Heart left ventricle (tissue), 13 donors: Measurements from ENCODE around the gene KLHL4.

Experiments used
- CTCF ChIP-seq, 12 donors: fragments of 200-600 bp; sonication (generic) in 4 of 12; IDR thresholded peaks; one replicate each; pipeline versions ENCODE4 v1.5.0 to v1.8.0; 2018 to 2022; ENCODE audit warnings: antibody characterized with exemption in 12 of 12, mild to moderate bottlenecking in 5 of 12
- POLR2A ChIP-seq, 2 donors: fragments of 450-650 bp; IDR thresholded peaks; one replicate each; pipeline ENCODE4 v1.6.1; 2017; ENCODE audit warnings: antibody characterized with exemption in 2 of 2, mild to moderate bottlenecking in 2 of 2, moderate library complexity in 2 of 2
- donor health status: ischemic (EF 13 %, LVEDD 7.1; RV severe dilation, severe dysfunction).
- donor health status: DM: no; HTN: yes; CAD: no.
- donor health status: DM: no; HTN: no; CAD: no.
- donor health status: ischemic (EF 25% LVEDD 6.9; RV normal size, moderate dysfunction).
- donor health status: ischemic (EF 25% LVEDD 5.7; RV mildly dilated, moderate dysfunction).
- donor health status: ischemic (EF 35%, LVEDD 5.7; RV mildly dilated, moderate dysfunction).
- donor health status: nonischemic (EF 11% LVEDD 7.7; RV severe dilation, severe dysfunction).
- donor health status: DM: yes; HTN: yes; CAD: no.
- donor health status: PGD.
- donor health status: ischemic (EF 29% LVEDD 5.4; RV normal size, mild dysfunction).
- donor health status: nonischemic (EF 23%, LVEDD 6.1; RV moderate dilation, normal function).

DNA sequence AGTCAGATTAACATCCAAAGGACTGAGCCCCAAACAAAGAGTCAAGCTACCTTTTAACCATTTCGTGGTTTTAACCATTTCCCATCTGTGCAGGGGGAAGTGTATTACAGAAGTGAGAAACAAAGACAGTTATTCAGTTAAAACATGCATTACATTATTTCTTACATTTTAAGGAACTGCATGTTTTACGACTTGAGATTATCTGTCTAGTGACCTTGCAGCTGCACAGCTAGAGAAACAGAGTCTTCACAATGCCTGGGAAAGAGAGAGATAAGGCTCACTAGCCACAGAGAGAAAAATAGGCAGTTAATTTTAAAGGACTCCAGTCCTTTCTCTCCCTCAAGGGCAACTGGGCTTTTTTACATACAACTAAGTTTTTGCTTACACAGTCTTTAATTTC lies 48.7 kb upstream of the KLHL4 start:
- TF ChIP-seq CTCF (IDR thresholded peaks at IDR 0.05): no peak
- no peak for TF ChIP-seq POLR2A (IDR thresholded peaks at IDR 0.05)
